Measurements from ENCODE around the gene BEST3.

Gene BEST3

GRCh38 chr12:69648476-69648875 lies 50.6 kb downstream of the BEST3 start:
- no peak for DNase-seq (ENCODE audit: low spot score)

GRCh38 chr12:69647178-69647577 lies 51.9 kb downstream of the BEST3 start:
- no peak for DNase-seq (ENCODE audit: low spot score)
- TF ChIP-seq CTCF (IDR thresholded peaks at IDR 0.05; ENCODE audit: extremely low read depth, missing control alignments), result no peak

More at GRCh38 chr12:69648476-69648875, 50.6 kb downstream of the BEST3 start:
- TF ChIP-seq CTCF (IDR thresholded peaks at IDR 0.05; ENCODE audit: extremely low read depth, missing control alignments), result no peak

- no peak for DNase-seq (ENCODE audit: low spot score)
Measured at GRCh38 chr12:69645031-69645430, 54.1 kb downstream of the BEST3 start.

GRCh38 chr12:69644511-69644910 lies 54.6 kb downstream of the BEST3 start:
- no peak for TF ChIP-seq CTCF (IDR thresholded peaks at IDR 0.05; ENCODE audit: extremely low read depth, missing control alignments)
- DNase-seq (ENCODE audit: low spot score), result no peak

More at GRCh38 chr12:69645031-69645430, 54.1 kb downstream of the BEST3 start:
- TF ChIP-seq CTCF (IDR thresholded peaks at IDR 0.05; ENCODE audit: extremely low read depth, missing control alignments), result no peak

- no peak for TF ChIP-seq CTCF (IDR thresholded peaks at IDR 0.05; ENCODE audit: extremely low read depth, missing control alignments)
- DNase-seq (ENCODE audit: low spot score), result no peak
Measured at GRCh38 chr12:69642531-69642930, 56.6 kb downstream of the BEST3 start.

- DNase-seq (ENCODE audit: low spot score), result no peak
- no peak for TF ChIP-seq CTCF (IDR thresholded peaks at IDR 0.05; ENCODE audit: extremely low read depth, missing control alignments)
Measured at GRCh38 chr12:69641546-69641945, 57.6 kb downstream of the BEST3 start.

- DNase-seq (ENCODE audit: low spot score), result peak; percentile 73
Measured at GRCh38 chr12:69639400-69640016, 59.6 kb downstream of the BEST3 start.

More at GRCh38 chr12:69639400-69640016, 59.6 kb downstream of the BEST3 start:
- TF ChIP-seq CTCF (IDR thresholded peaks at IDR 0.05; ENCODE audit: extremely low read depth, missing control alignments), result peak; percentile 71

All from GM20000 (cell line).